D341Med (cell line): ENCODE data around the gene CRELD2.

ENCODE experiments used
- DNase-seq: peaks from one replicate; pipeline ENCODE4 v3.0.0; 2012; ENCODE audit warnings: low spot score

The CRELD2 gene

GRCh38 chr22:49887702-49888101 lies 30.7 kb upstream of the CRELD2 start:
- DNase-seq, result no peak

GRCh38 chr22:49889071-49889470 lies 29.4 kb upstream of the CRELD2 start:
- DNase-seq, result no peak

GRCh38 chr22:49892226-49892899 lies 26.1 kb upstream of the CRELD2 start:
- DNase-seq, result no peak

DNA sequence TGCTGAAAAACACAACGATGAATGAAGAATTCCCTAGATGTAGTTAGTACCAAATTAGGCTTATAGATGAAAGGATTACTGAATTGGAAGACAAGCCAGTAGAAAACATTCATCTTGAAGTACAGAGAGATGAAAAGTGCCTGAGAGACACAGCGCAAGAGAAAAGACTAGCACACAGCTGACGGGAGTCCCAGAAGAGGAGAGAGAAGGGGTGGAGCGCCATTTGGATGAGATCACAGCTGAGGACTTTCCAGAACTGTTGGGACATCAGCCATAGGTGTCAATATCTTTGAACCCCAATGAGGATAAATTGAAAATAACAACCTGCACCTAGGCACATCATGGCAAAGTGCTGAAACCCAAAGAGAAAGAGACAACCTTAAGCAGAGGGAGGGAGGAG lies 25.4 kb upstream of the CRELD2 start:
- DNase-seq, result no peak

DNA sequence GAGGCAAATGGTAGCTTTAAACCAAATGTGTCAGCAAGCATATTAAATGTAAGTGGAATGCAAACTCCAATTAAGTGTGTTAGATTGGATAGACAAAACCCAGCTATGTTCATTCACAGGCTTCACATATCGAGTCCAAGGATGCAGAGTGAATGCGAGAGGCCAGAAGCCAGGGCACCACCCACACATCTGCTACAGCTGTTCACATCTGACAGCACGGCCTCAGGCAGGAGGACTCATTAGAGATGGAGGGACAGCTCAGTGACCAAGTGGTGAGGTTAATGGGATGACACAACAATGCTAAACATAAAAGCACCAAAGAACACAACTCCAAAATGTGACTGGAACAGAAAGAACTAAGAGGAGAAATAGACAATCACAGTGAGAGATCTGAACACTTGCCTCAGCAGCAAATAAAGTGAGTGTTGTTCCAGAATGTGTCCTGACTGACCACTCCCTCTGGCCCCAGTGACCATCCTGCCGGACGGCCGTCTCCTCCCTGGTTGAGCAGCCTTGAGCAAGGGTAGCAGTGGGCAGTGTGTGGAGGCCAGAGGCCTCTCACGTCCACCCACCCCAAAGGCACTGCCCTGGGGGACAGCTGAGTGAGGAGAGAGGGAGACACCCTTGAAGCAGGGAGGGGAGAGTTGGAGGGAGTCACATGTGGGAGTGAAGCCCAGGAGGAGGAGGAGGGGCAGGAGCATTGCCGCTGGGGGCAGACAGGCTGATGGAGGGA lies 23.9 kb upstream of the CRELD2 start:
- DNase-seq, result no peak

GRCh38 chr22:49896201-49896600 lies 22.2 kb upstream of the CRELD2 start:
- no peak for DNase-seq

GRCh38 chr22:49897015-49897684 lies 21.3 kb upstream of the CRELD2 start:
- DNase-seq, result no peak

DNA sequence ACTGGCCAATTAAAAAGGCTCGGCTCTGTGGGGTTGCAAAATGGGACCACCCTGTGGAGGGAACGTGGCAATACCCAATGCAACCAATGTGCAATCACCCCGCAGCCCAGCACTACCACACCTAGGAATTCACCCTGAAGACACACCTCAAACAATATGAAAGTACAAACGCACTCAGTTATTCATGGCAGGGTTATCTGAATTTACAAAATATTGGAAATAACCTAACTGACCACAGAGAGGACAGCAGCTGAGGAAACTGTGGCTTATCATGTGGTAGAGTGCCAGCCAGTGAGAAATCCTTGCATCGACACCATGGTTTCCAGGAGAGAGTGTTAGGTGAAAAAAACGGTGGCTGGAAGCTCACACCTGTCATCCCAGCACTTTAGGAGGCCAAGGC lies 18.9 kb upstream of the CRELD2 start:
- no peak for DNase-seq

GRCh38 chr22:49900441-49901230 lies 17.8 kb upstream of the CRELD2 start:
- no peak for DNase-seq

- no peak for DNase-seq
These were observed 17.0 kb upstream of the CRELD2 start for GRCh38 chr22:49901457-49901856.

DNA sequence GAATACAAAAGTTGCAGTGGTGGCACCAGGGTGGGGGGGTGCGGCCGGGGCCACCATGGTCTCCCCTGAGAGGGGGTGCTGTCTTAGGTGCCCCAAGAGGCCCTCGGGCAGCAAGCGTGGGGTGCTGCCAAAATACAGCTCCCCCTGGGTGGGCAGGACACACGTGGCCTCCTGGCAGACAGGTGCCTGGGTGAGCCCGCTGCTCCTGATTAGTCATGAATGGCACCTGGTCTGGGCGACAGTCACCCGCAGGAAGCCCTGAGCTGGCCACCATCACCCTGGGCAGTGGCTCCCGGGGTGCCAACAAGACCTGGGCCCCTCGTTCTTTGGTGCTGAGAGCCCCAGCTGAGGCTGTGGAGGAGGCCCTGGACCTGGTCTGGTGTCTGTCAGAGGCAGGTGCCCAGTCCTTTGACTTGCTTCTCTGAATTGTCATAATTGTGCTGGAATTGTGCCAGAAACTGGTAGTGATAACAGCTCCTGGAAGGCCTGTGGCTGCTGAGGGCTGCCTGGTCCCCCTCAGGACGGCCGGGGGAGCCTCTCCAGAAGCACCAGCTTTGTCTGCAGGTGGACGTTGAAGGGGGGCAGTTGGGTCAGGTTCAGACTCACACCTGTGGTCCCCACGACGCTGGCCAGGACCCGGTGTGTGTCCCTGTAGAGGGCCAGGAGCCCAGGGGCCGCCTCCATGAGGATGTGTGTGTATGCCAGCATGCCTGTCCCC lies 15.0 kb upstream of the CRELD2 start:
- no peak for DNase-seq

GRCh38 chr22:49904040-49904369 lies 14.4 kb upstream of the CRELD2 start:
- DNase-seq, result no peak

DNA sequence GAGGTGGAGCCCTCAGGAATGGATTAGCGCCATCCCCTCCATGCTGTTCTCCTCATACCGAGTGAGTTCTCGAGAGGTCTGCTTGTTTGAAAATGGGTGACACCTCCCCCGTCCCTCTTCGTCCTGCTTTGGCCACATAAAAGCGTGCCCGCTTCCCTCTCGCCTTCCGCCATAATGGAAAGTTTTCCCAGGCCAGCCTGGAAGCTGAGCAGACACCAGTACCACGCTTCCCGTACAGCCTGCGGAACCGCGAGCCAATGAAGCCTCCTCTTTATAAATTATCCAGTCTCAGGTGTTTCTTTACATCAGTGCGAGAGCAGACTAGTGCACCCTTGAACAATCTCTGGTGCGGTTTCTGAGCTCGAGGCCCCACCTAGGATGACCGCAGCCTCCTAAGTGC lies 13.0 kb upstream of the CRELD2 start:
- no peak for DNase-seq

- DNase-seq, result no peak
These were observed 12.2 kb upstream of the CRELD2 start for GRCh38 chr22:49906071-49906798.

- DNase-seq, result no peak
These were observed 11.6 kb upstream of the CRELD2 start for GRCh38 chr22:49906799-49907290.

DNA sequence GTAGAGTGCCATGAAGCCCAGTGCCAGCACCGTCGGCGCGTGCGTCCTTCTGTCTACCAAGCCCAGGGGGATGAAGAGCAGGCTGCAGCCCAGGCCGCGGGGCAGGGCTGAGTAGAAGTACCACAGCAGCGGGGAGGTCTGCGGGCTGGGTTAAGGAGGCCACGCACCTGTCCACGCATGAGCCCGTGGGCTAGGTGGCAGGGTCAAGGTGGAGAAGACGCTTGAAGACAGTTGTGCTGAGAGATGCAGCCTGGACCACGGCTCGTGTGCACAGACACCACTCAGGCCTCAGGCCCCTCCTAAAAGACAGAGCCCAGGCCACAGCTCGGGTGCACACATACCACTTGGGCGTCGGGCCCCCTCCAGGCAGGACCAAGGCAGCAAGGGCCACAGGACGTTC lies 10.6 kb upstream of the CRELD2 start:
- no peak for DNase-seq

DNA sequence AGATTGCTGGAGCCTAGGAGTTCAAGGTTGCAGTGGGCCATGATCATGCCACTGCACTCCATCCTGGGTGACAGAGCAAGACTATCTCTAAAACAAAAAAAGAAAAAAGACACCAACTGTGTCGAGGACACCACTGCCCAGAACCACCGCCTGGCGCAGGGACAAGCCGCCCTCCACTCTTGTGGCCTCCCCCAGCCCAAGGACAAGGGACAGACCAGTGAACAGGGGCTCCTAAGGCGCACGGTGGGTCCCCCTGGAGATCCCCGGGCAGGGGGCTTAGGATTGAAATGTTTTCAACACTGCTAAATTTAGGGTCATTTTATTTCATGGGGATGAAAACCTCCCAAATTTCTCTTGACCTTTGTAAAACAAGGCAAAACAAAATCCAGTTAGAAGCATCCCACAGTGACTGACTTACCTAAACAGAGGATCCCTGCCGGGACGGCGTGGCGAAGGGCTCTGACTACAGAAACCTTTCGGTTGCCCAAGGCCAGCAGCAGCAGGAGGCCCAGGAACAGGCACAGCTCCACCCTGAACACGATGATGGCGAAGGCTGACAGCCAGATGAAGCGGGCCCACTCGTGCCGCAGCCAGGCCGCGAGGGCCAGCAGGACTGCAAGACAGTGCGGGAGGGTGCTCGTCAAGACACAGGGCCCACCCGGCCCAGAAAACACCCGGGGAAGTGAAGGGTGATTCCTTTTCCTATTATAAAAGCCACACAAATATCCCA lies 8.8 kb upstream of the CRELD2 start:
- DNase-seq, result no peak

DNA sequence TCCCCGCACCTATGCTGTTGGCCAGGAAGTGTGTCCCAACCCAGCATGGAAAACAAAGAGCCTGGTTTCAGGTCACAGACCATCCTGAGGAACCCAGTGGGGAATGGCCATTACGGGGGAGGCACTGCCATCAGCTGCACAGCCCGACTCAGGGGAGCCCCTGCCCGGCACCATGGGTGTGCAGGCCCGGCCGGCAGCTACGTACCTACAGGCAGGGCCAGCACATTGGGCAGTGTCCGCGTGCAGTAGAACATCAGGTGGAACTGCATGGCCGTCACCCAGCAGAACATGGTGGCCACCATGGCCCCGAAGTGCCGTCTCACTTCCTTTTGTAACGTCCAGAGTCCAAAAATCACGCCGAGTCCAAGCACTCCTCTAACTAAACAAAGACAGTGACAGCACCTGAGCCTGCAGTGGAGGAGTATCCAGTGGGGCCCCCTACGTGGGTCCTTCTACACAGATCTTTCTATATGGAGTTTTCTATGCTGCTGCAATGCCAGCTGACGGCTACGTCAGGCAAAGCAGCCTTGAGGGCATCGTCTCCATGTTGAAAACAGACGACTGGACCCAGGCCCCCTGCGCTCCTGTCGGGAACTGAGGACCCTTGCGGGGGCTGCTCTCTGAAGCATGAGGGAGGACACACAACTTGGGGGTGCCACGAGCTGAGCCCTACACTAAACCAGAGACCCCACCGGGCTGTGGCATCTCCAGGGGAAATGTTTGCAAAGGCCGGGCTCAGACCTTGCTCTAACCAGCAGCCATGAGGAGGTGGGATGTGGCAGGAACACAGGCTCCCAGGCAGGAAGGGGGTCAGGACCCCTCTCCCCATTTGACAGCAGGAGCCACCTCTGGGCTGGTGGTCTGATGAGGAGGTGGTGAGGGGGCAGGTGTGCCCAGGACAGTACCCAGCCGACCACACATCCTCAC lies 7.9 kb upstream of the CRELD2 start:
- no peak for DNase-seq

DNA sequence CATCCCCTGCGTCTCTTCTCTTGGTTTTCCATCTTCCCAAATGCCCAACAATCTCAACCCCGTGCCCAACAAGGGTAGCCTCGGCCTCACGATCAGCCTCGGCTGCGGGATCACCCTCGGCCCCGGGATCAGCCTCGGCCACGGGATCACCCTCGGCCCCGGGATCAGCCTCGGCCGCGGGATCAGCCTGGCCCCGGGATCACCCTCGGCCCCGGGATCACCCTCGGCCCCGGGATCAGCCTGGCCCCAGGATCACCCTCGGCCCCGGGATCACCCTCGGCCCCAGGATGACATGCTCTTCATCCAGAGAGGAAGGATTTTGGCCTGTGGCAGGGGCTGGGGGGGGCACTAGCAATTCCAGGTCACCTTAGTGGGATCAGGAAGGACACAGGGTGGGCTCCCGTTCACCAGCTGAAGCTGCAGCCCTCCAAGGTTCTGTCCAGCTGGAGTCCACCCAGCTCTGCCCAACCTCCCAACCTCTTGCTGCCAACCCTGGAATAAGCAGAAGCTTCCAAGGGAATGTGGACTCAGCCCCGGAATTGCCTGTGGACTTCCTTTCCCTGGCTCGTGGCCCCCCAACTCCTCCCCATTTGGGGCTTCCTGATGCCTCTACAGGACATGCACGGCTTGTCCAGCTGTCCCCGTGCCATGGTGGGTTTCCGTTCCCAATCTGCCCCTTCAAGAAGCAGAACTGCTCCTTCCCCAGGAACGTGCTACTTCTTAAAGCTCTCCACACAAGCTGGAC lies 6.4 kb upstream of the CRELD2 start:
- no peak for DNase-seq
